Neural cell (in vitro differentiated cells): Measurements from ENCODE around the gene CRB2.

Experiments
- EP300 ChIP-seq: fragments of 450-650 bp; conservative IDR thresholded peaks from 2 replicates; pipeline ENCODE4 v1.6.1; 2014; ENCODE audit warnings: antibody characterized with exemption, mild to moderate bottlenecking, moderate library complexity; ENCODE audit not compliant: poor library complexity, severe bottlenecking
- EZH2 ChIP-seq: fragments of 200-600, 300-800 bp; shearing (Covaris generic), sonication (generic); IDR thresholded peaks from 2 replicates; pipeline ENCODE4 v1.6.1; 2014; ENCODE audit warnings: antibody characterized with exemption, low read length, borderline replicate concordance, mild to moderate bottlenecking; ENCODE audit not compliant: insufficient read depth, poor library complexity, severe bottlenecking
- POLR2AphosphoS5 ChIP-seq: IDR thresholded peaks from 2 replicates; pipeline ENCODE4 v1.6.1; 2012
- RAD21 ChIP-seq: fragments of 450-650 bp; conservative IDR thresholded peaks from 2 replicates; pipeline ENCODE4 v1.6.1; 2014; ENCODE audit warnings: antibody characterized with exemption, mild to moderate bottlenecking, moderate library complexity
- SMC3 ChIP-seq: fragments of 450-650 bp; conservative IDR thresholded peaks from 2 replicates; pipeline ENCODE4 v1.6.1; 2014; ENCODE audit warnings: antibody characterized with exemption, mild to moderate bottlenecking, moderate library complexity; ENCODE audit not compliant: poor library complexity
- TF ChIP-seq, protein P1 (sequence below): IDR thresholded peaks from 2 replicates; pipeline ENCODE4 v1.6.1; 2012; ENCODE audit warnings: borderline replicate concordance
- TF ChIP-seq, protein P2 (sequence below): fragments of 450-650 bp; IDR thresholded peaks from 2 replicates; pipeline ENCODE4 v1.5.1; 2014; ENCODE audit warnings: antibody characterized with exemption, mild to moderate bottlenecking, moderate library complexity; ENCODE audit not compliant: poor library complexity, severe bottlenecking

- TF ChIP-seq POLR2AphosphoS5 (no peak), EP300 (no peak), EZH2 (no peak), SMC3 (no peak), RAD21 (no peak)
- TF ChIP-seq, protein P1, sequence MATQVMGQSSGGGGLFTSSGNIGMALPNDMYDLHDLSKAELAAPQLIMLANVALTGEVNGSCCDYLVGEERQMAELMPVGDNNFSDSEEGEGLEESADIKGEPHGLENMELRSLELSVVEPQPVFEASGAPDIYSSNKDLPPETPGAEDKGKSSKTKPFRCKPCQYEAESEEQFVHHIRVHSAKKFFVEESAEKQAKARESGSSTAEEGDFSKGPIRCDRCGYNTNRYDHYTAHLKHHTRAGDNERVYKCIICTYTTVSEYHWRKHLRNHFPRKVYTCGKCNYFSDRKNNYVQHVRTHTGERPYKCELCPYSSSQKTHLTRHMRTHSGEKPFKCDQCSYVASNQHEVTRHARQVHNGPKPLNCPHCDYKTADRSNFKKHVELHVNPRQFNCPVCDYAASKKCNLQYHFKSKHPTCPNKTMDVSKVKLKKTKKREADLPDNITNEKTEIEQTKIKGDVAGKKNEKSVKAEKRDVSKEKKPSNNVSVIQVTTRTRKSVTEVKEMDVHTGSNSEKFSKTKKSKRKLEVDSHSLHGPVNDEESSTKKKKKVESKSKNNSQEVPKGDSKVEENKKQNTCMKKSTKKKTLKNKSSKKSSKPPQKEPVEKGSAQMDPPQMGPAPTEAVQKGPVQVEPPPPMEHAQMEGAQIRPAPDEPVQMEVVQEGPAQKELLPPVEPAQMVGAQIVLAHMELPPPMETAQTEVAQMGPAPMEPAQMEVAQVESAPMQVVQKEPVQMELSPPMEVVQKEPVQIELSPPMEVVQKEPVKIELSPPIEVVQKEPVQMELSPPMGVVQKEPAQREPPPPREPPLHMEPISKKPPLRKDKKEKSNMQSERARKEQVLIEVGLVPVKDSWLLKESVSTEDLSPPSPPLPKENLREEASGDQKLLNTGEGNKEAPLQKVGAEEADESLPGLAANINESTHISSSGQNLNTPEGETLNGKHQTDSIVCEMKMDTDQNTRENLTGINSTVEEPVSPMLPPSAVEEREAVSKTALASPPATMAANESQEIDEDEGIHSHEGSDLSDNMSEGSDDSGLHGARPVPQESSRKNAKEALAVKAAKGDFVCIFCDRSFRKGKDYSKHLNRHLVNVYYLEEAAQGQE: no peak
- TF ChIP-seq, protein P2, sequence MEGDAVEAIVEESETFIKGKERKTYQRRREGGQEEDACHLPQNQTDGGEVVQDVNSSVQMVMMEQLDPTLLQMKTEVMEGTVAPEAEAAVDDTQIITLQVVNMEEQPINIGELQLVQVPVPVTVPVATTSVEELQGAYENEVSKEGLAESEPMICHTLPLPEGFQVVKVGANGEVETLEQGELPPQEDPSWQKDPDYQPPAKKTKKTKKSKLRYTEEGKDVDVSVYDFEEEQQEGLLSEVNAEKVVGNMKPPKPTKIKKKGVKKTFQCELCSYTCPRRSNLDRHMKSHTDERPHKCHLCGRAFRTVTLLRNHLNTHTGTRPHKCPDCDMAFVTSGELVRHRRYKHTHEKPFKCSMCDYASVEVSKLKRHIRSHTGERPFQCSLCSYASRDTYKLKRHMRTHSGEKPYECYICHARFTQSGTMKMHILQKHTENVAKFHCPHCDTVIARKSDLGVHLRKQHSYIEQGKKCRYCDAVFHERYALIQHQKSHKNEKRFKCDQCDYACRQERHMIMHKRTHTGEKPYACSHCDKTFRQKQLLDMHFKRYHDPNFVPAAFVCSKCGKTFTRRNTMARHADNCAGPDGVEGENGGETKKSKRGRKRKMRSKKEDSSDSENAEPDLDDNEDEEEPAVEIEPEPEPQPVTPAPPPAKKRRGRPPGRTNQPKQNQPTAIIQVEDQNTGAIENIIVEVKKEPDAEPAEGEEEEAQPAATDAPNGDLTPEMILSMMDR: no peak
Measured at GRCh38 chr9:123369296-123369695, 13.3 kb downstream of the CRB2 start.
